Measurements from ENCODE around the gene QARS1.

QARS1 gene

DNA sequence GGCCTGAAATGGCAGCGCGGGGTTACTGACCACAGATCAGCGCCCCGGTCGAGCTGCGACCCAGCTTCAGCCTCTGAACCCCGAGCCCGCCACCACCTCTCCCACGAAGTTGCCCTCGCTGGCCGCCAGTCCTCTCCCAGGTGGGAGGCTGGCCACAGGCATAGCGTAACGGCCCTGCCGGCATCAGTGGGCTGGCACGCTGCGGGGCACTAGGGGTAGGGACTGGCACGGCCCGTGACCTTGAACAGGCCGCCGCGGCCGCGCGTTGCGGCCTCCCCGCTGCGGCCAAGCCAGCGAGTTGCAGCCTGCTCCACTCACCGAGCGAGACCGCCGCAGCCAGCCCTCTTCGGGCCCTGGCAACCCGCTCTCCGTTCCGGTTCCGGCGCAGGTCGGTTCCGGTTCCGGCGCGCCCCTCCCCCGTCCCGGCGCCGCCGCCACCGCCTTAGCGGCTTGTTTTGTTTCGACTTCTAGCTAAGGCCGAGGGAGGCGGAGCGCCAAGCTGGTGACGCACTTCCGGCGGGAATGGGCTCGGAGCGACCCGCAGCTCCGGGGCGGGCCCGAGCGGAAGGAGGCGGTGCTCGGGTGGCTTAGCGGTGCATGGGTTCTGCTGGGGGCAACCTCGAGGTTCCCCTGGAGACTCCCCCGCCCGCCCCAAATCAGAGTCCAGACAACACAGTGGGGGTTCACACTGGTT, 16.0 kb upstream of the QARS1 start, which contains the start of gene USP19:
TSS of gene USP19 (minus strand) at position 386 of the 694 bp plus-strand sequence. CDS start 1,678 bp downstream, outside the sequence.
- peaks cover 23% of the 10 kb centered on the region for H3K4me1 ChIP-seq (ENCODE audit: control insufficient read depth, insufficient read depth, low read length, poor library complexity, severe bottlenecking)

DNA sequence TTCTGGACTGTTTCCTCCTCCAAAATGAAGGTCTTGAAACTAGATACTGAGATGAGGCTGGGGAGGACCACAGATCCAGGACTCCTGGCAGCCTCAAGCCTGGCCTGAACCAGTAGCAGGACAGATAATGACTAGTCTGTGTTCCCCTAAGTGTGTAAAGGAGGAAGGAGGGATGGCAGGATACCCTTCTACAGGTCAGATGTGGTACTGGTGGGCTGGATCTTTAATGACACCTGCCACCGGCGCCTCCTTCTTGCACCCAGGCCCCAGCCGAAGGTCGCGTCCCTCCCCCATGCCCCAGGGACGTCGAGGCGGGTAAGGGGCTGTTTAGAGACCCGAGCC, 15.5 kb upstream of the QARS1 start:
- Histone ChIP-seq H3K9me3 (ENCODE audit: control insufficient read depth, low read length) (no peaks in the 10 kb centered on the region), H3K4me1 (ENCODE audit: control insufficient read depth, insufficient read depth, low read length, poor library complexity, severe bottlenecking) (peaks cover 23% of the 10 kb centered on the region), H3K27ac (ENCODE audit: insufficient read depth, low read length, poor library complexity, severe bottlenecking) (peak overlapping the region; percentile 90), H3K36me3 (ENCODE audit: control insufficient read depth, insufficient read depth, low read length) (peaks cover 36% of the 10 kb centered on the region), H3K27me3 (replicated peaks; ENCODE audit: control insufficient read depth, insufficient read depth, low read length, poor library complexity, severe bottlenecking) (no peaks in the 10 kb centered on the region), H3K4me3 (ENCODE audit: insufficient read depth, low read depth, low read length, poor library complexity, severe bottlenecking) (peak overlapping the region; percentile 81)
- DNase-seq: no peak

More for the DNA sequence above, 16.0 kb upstream of the QARS1 start, which contains the start of gene USP19:
- H3K27ac ChIP-seq (ENCODE audit: insufficient read depth, low read length, poor library complexity, severe bottlenecking): peak within 1 kb of the TSS; percentile 90
- H3K4me3 ChIP-seq (ENCODE audit: insufficient read depth, low read depth, low read length, poor library complexity, severe bottlenecking): peak within 1 kb of the TSS; percentile 81
- H3K36me3 ChIP-seq (ENCODE audit: control insufficient read depth, insufficient read depth, low read length): peaks cover 31% of the 10 kb centered on the region
- peak; percentile 90 to 92 (median 90) for DNase-seq
- H3K27me3 ChIP-seq (replicated peaks; ENCODE audit: control insufficient read depth, insufficient read depth, low read length, poor library complexity, severe bottlenecking): no peaks in the 10 kb centered on the region
- no peaks in the 10 kb centered on the region for H3K9me3 ChIP-seq (ENCODE audit: control insufficient read depth, low read length)

DNA sequence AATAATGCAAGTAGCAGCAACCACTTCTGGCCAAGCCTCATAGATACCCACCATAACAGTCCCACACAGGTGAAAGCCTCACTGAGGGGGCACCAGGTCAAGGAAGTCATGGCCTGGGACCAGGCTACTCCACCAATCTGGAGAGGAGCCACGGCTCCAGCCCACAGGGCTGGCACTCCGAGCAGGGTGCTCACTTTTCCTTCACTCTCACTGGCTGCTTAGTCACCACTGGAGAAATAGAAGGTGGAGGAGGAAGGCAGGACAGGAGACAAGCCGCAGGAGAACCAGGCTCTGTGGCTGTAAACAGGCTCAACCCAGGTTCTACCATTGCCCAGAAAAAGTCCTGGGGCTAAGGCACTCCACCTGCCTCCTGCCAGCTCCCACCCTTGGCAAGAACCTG, 14.9 kb upstream of the QARS1 start:
- no peak for DNase-seq
- Histone ChIP-seq H3K4me3 (ENCODE audit: insufficient read depth, low read depth, low read length, poor library complexity, severe bottlenecking) (peak overlapping the region; percentile 81), H3K36me3 (ENCODE audit: control insufficient read depth, insufficient read depth, low read length) (peaks cover 42% of the 10 kb centered on the region), H3K27ac (ENCODE audit: insufficient read depth, low read length, poor library complexity, severe bottlenecking) (peak overlapping the region; percentile 90), H3K4me1 (ENCODE audit: control insufficient read depth, insufficient read depth, low read length, poor library complexity, severe bottlenecking) (peaks cover 23% of the 10 kb centered on the region), H3K27me3 (replicated peaks; ENCODE audit: control insufficient read depth, insufficient read depth, low read length, poor library complexity, severe bottlenecking) (no peaks in the 10 kb centered on the region), H3K9me3 (ENCODE audit: control insufficient read depth, low read length) (no peaks in the 10 kb centered on the region)

DNA sequence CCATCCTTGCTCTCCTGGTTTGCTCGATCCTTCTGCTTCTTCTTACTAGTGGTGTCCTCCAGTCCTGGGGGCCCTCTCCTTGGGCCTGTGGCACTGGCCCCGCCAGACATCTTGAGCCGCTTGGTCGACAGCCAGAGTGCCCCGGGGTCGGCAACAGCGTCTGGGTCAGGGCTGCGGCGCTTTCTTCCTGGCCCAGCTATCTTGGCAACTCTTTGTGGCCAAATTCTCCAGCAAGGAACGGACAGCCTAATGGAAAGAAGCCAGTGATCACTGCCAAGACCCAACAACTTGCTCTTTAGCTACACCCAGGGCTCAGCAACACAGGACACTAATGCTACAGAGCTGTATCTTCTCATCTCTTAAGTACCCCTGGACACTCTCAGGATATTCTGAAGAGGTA, 14.5 kb upstream of the QARS1 start:
- H3K4me3 ChIP-seq (ENCODE audit: insufficient read depth, low read depth, low read length, poor library complexity, severe bottlenecking): no peak overlapping the region
- H3K27me3 ChIP-seq (replicated peaks; ENCODE audit: control insufficient read depth, insufficient read depth, low read length, poor library complexity, severe bottlenecking): no peaks in the 10 kb centered on the region
- DNase-seq: no peak
- H3K36me3 ChIP-seq (ENCODE audit: control insufficient read depth, insufficient read depth, low read length): peaks cover 47% of the 10 kb centered on the region
- no peak overlapping the region for H3K27ac ChIP-seq (ENCODE audit: insufficient read depth, low read length, poor library complexity, severe bottlenecking)
- H3K9me3 ChIP-seq (ENCODE audit: control insufficient read depth, low read length): no peaks in the 10 kb centered on the region
- H3K4me1 ChIP-seq (ENCODE audit: control insufficient read depth, insufficient read depth, low read length, poor library complexity, severe bottlenecking): peaks cover 23% of the 10 kb centered on the region

DNA sequence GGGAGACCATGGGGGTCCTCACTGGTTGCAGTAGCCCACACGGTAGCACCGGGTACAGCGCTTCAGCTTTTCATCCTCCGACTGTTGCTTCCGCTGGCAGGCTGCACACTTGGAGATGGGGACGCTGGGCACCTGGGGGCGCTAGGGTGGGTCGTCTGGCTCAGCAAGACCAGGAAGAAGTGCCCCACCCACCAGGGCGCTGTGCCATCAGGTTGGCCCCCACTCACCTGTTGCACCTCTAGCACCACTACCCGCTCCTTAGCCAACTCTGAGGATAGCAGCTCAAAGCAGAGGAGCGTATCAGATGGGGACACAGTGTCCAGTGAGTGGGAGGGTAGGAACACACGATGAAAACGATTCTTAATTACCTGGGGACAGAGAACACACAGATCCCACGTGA, 7.7 kb upstream of the QARS1 start:
- H3K4me1 ChIP-seq (ENCODE audit: control insufficient read depth, insufficient read depth, low read length, poor library complexity, severe bottlenecking): no peaks in the 10 kb centered on the region
- DNase-seq: no peak
- no peak overlapping the region for H3K27ac ChIP-seq (ENCODE audit: insufficient read depth, low read length, poor library complexity, severe bottlenecking)
- H3K36me3 ChIP-seq (ENCODE audit: control insufficient read depth, insufficient read depth, low read length): peaks cover 87% of the 10 kb centered on the region
- no peaks in the 10 kb centered on the region for H3K9me3 ChIP-seq (ENCODE audit: control insufficient read depth, low read length)
- H3K27me3 ChIP-seq (replicated peaks; ENCODE audit: control insufficient read depth, insufficient read depth, low read length, poor library complexity, severe bottlenecking): no peaks in the 10 kb centered on the region
- H3K4me3 ChIP-seq (ENCODE audit: insufficient read depth, low read depth, low read length, poor library complexity, severe bottlenecking): no peak overlapping the region

DNA sequence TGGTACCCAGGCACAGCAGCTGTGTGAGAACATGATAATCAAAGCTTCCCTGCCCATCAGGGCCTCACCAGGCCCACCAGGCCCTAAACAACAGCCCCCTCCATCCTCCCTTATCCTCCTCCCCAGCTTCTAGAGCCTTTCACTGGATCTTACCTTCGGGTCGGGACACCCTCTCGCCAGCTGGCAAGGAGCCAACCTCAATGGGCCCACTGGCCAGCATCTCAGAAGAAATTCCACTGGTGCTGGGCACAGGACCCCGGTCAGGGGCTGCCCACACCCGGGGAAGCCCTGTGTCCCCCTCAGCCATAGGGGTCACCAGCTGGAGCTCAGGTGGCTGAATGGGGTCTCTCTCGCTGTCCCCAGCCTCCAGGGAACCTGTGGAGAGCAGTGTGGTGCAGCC, 6.8 kb upstream of the QARS1 start:
- H3K9me3 ChIP-seq (ENCODE audit: control insufficient read depth, low read length): no peaks in the 10 kb centered on the region
- H3K4me3 ChIP-seq (ENCODE audit: insufficient read depth, low read depth, low read length, poor library complexity, severe bottlenecking): no peak overlapping the region
- no peak overlapping the region for H3K27ac ChIP-seq (ENCODE audit: insufficient read depth, low read length, poor library complexity, severe bottlenecking)
- H3K36me3 ChIP-seq (ENCODE audit: control insufficient read depth, insufficient read depth, low read length): peaks cover 79% of the 10 kb centered on the region
- no peaks in the 10 kb centered on the region for H3K4me1 ChIP-seq (ENCODE audit: control insufficient read depth, insufficient read depth, low read length, poor library complexity, severe bottlenecking)
- no peak for DNase-seq
- H3K27me3 ChIP-seq (replicated peaks; ENCODE audit: control insufficient read depth, insufficient read depth, low read length, poor library complexity, severe bottlenecking): no peaks in the 10 kb centered on the region

DNA sequence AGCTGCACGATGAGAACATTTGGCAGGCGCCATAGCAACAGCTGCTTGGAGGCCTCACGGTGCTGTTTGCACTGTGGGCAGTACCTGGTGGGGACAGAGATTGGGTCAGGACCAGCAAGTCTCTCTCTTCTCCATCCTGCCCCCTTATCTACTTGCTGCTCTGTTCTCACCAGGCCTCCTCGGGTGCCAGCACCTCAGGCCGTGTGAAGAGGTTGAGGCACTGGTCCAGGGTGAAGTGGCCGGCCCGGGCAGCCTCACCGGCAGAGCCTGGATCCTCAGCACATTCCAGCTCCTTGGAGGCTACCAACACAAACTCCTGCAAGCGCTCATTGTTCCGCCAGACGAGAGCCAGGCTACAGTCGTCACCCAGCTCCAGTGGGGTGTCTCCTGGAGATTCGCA, 6.2 kb upstream of the QARS1 start:
- Histone ChIP-seq H3K36me3 (ENCODE audit: control insufficient read depth, insufficient read depth, low read length) (peaks cover 74% of the 10 kb centered on the region), H3K9me3 (ENCODE audit: control insufficient read depth, low read length) (no peaks in the 10 kb centered on the region), H3K4me1 (ENCODE audit: control insufficient read depth, insufficient read depth, low read length, poor library complexity, severe bottlenecking) (no peaks in the 10 kb centered on the region), H3K27me3 (replicated peaks; ENCODE audit: control insufficient read depth, insufficient read depth, low read length, poor library complexity, severe bottlenecking) (no peaks in the 10 kb centered on the region), H3K4me3 (ENCODE audit: insufficient read depth, low read depth, low read length, poor library complexity, severe bottlenecking) (no peak overlapping the region), H3K27ac (ENCODE audit: insufficient read depth, low read length, poor library complexity, severe bottlenecking) (no peak overlapping the region)
- DNase-seq: no peak

DNA sequence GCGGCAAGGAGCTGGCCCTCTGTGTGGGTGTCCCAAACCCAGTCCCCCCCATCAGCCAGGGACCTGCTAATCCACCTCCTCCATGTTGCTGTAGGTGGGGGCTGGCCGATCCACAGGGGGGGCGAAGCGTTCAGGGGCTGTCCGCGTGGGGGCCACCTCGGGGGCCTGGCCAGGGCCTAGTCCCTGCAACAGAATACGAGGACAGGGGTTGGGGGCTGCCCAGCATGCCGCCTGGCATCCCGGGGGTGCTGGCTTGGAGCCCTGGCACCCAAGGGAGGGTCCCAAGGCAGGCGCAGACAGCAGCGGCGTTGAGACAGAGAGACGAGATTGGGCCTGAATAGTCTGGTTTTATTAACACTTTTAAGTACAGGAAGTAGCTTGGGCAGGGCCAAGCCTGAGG, 3.8 kb upstream of the QARS1 start:
- Histone ChIP-seq H3K9me3 (ENCODE audit: control insufficient read depth, low read length) (no peaks in the 10 kb centered on the region), H3K27ac (ENCODE audit: insufficient read depth, low read length, poor library complexity, severe bottlenecking) (no peak overlapping the region), H3K27me3 (replicated peaks; ENCODE audit: control insufficient read depth, insufficient read depth, low read length, poor library complexity, severe bottlenecking) (no peaks in the 10 kb centered on the region), H3K4me1 (ENCODE audit: control insufficient read depth, insufficient read depth, low read length, poor library complexity, severe bottlenecking) (peaks cover 9% of the 10 kb centered on the region), H3K4me3 (ENCODE audit: insufficient read depth, low read depth, low read length, poor library complexity, severe bottlenecking) (no peak overlapping the region), H3K36me3 (ENCODE audit: control insufficient read depth, insufficient read depth, low read length) (peaks cover 51% of the 10 kb centered on the region)
- DNase-seq: no peak

DNA sequence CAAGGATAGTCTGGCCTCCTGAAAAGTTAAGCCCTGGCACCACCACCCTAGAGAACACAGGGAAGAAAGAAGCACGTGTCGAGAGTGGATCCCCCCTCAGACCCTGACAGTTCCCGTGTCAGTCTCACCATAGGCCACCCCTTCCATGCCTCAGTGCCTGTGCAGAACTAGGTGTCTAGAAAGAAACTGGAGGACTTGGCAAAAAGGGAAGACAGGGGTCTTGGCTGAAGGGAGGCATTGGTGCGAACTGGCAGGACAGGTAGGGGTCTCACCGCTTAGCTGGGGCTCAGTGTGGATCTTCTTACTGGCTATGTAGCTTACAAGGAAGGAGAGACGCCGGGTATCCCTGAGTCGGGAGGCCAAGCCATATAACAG, 518 bp downstream of the QARS1 start:
- Histone ChIP-seq H3K36me3 (ENCODE audit: control insufficient read depth, insufficient read depth, low read length) (peaks cover 46% of the 10 kb centered on the region), H3K27me3 (replicated peaks; ENCODE audit: control insufficient read depth, insufficient read depth, low read length, poor library complexity, severe bottlenecking) (no peaks in the 10 kb centered on the region), H3K27ac (ENCODE audit: insufficient read depth, low read length, poor library complexity, severe bottlenecking) (peak overlapping the region; percentile 84), H3K4me1 (ENCODE audit: control insufficient read depth, insufficient read depth, low read length, poor library complexity, severe bottlenecking) (peaks cover 11% of the 10 kb centered on the region), H3K4me3 (ENCODE audit: insufficient read depth, low read depth, low read length, poor library complexity, severe bottlenecking) (peak overlapping the region; percentile 84), H3K9me3 (ENCODE audit: control insufficient read depth, low read length) (no peaks in the 10 kb centered on the region)
- DNase-seq: no peak

DNA sequence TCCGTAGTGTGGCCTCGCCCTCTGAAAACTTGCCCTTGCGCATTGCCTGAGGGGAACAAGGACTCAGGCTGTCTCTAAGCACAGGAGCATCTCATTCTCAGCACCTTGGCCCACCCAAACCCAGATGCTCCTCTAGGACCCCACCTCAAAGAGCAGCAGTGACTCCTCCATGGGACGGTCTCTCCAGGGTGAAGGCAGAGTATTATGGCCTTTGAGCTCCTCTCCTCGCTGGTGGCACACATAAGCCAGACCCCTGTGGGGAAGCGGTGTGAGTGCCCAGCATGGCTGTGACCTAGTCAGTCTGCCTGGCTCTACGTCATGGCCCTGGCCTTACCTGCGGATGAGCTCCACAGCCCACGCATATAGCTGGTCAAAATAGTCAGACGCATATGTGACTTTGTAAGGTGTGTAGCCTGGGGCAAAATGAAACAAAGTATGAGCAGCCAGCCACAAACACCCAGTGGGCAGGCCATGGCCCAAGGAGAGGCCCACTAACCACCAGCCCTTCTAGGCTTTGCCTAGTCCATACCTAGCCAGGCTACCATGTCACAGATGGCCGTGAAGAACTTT, 4.4 kb downstream of the QARS1 start:
- no peaks in the 10 kb centered on the region for H3K27me3 ChIP-seq (replicated peaks; ENCODE audit: control insufficient read depth, insufficient read depth, low read length, poor library complexity, severe bottlenecking)
- no peak overlapping the region for H3K4me3 ChIP-seq (ENCODE audit: insufficient read depth, low read depth, low read length, poor library complexity, severe bottlenecking)
- H3K9me3 ChIP-seq (ENCODE audit: control insufficient read depth, low read length): no peaks in the 10 kb centered on the region
- peaks cover 50% of the 10 kb centered on the region for H3K36me3 ChIP-seq (ENCODE audit: control insufficient read depth, insufficient read depth, low read length)
- DNase-seq: no peak
- peaks cover 11% of the 10 kb centered on the region for H3K4me1 ChIP-seq (ENCODE audit: control insufficient read depth, insufficient read depth, low read length, poor library complexity, severe bottlenecking)
- H3K27ac ChIP-seq (ENCODE audit: insufficient read depth, low read length, poor library complexity, severe bottlenecking): no peak overlapping the region
